Measurements from ENCODE around the gene CERS6. TPM values are rescaled to one million over a fixed set of nuclear protein-coding genes. Genes with fewer than 3 reads are reported as not detected.

Gene CERS6
- total and polyA plus RNA-seq, 2 experiments from 2014 or later: 7.4 to 35.0 TPM

- Histone ChIP-seq H3K4me1 (ENCODE audit: insufficient read depth) (peaks cover 32% of the 10 kb centered on the region), H3K36me3 (ENCODE audit: insufficient read depth) (no peaks in the 10 kb centered on the region), H3K4me2 (peak overlapping the region; percentile 25; the same call in 1 of the 2 replicates), H3K4me3 (no peak overlapping the region), H2AFZ (no peak overlapping the region), H3K79me2 (replicated peaks; ENCODE audit: insufficient read depth) (peaks cover 5% of the 10 kb centered on the region; the same call in 1 of the 2 replicates), H3K9me2 (ENCODE audit: insufficient read depth) (no peaks in the 10 kb centered on the region), H4K20me1 (replicated peaks; ENCODE audit: insufficient read depth) (no peaks in the 10 kb centered on the region), H3F3A (replicated peaks; ENCODE audit: low read depth) (no peaks in the 10 kb centered on the region), H3K27me3 (ENCODE audit: insufficient read depth) (no peaks in the 10 kb centered on the region), H3K27ac (ENCODE audit: low read depth) (peak overlapping the region; percentile 67)
- H3K4me3 Mint-ChIP-seq: no peak overlapping the region
- peak overlapping the region; percentile 93 for H3K27ac Mint-ChIP-seq
- H3K27me3 Mint-ChIP-seq (ENCODE audit: insufficient read depth, low read depth, poor library complexity): no peaks in the 10 kb centered on the region
- H3K36me3 Mint-ChIP-seq (ENCODE audit: low read depth): no peaks in the 10 kb centered on the region
- TF ChIP-seq REST (IDR thresholded peaks at IDR 0.05; ENCODE audit: unreplicated experiment): no peak
- TF ChIP-seq EZH2 (IDR thresholded peaks at IDR 0.05; ENCODE audit: low read depth, unreplicated experiment): no peak
- H3K9me3 Mint-ChIP-seq: no peaks in the 10 kb centered on the region
- peaks cover 39% of the 10 kb centered on the region for H3K4me1 Mint-ChIP-seq
- no peak for DNase-seq (ENCODE audit: low spot score)
- ATAC-seq: peak; percentile 76
Observed at GRCh38 chr2:168626096-168626495, 170.0 kb downstream of the CERS6 start.

GRCh38 chr2:168626647-168627046 is 170.6 kb downstream of the CERS6 start:
- peaks cover 32% of the 10 kb centered on the region for H3K4me1 ChIP-seq (ENCODE audit: insufficient read depth)
- no peaks in the 10 kb centered on the region for H3K36me3 ChIP-seq (ENCODE audit: insufficient read depth)
- Mint-ChIP-seq H3K9me3 (no peaks in the 10 kb centered on the region), H3K4me3 (no peak overlapping the region), H3K4me1 (peaks cover 39% of the 10 kb centered on the region), H3K27me3 (ENCODE audit: insufficient read depth, low read depth, poor library complexity) (no peaks in the 10 kb centered on the region), H3K36me3 (ENCODE audit: low read depth) (no peaks in the 10 kb centered on the region), H3K27ac (peak overlapping the region; percentile 93)
- no peak overlapping the region for H3K4me3 ChIP-seq
- ATAC-seq: peak; percentile 86
- peak; percentile 51 for DNase-seq (ENCODE audit: low spot score)
- no peaks in the 10 kb centered on the region for H4K20me1 ChIP-seq (replicated peaks; ENCODE audit: insufficient read depth)
- TF ChIP-seq, protein P1, sequence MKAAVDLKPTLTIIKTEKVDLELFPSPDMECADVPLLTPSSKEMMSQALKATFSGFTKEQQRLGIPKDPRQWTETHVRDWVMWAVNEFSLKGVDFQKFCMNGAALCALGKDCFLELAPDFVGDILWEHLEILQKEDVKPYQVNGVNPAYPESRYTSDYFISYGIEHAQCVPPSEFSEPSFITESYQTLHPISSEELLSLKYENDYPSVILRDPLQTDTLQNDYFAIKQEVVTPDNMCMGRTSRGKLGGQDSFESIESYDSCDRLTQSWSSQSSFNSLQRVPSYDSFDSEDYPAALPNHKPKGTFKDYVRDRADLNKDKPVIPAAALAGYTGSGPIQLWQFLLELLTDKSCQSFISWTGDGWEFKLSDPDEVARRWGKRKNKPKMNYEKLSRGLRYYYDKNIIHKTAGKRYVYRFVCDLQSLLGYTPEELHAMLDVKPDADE (IDR thresholded peaks at IDR 0.05): no peak
- TF ChIP-seq JUNB (IDR thresholded peaks at IDR 0.05; ENCODE audit: unreplicated experiment) (no peak), CREB1 (CRISPR knock-in tag; IDR thresholded peaks at IDR 0.05; ENCODE audit: low read depth) (no peak), POLR2AphosphoS5 (IDR thresholded peaks at IDR 0.05; ENCODE audit: low read depth) (no peak)
- TF ChIP-seq, protein P2, sequence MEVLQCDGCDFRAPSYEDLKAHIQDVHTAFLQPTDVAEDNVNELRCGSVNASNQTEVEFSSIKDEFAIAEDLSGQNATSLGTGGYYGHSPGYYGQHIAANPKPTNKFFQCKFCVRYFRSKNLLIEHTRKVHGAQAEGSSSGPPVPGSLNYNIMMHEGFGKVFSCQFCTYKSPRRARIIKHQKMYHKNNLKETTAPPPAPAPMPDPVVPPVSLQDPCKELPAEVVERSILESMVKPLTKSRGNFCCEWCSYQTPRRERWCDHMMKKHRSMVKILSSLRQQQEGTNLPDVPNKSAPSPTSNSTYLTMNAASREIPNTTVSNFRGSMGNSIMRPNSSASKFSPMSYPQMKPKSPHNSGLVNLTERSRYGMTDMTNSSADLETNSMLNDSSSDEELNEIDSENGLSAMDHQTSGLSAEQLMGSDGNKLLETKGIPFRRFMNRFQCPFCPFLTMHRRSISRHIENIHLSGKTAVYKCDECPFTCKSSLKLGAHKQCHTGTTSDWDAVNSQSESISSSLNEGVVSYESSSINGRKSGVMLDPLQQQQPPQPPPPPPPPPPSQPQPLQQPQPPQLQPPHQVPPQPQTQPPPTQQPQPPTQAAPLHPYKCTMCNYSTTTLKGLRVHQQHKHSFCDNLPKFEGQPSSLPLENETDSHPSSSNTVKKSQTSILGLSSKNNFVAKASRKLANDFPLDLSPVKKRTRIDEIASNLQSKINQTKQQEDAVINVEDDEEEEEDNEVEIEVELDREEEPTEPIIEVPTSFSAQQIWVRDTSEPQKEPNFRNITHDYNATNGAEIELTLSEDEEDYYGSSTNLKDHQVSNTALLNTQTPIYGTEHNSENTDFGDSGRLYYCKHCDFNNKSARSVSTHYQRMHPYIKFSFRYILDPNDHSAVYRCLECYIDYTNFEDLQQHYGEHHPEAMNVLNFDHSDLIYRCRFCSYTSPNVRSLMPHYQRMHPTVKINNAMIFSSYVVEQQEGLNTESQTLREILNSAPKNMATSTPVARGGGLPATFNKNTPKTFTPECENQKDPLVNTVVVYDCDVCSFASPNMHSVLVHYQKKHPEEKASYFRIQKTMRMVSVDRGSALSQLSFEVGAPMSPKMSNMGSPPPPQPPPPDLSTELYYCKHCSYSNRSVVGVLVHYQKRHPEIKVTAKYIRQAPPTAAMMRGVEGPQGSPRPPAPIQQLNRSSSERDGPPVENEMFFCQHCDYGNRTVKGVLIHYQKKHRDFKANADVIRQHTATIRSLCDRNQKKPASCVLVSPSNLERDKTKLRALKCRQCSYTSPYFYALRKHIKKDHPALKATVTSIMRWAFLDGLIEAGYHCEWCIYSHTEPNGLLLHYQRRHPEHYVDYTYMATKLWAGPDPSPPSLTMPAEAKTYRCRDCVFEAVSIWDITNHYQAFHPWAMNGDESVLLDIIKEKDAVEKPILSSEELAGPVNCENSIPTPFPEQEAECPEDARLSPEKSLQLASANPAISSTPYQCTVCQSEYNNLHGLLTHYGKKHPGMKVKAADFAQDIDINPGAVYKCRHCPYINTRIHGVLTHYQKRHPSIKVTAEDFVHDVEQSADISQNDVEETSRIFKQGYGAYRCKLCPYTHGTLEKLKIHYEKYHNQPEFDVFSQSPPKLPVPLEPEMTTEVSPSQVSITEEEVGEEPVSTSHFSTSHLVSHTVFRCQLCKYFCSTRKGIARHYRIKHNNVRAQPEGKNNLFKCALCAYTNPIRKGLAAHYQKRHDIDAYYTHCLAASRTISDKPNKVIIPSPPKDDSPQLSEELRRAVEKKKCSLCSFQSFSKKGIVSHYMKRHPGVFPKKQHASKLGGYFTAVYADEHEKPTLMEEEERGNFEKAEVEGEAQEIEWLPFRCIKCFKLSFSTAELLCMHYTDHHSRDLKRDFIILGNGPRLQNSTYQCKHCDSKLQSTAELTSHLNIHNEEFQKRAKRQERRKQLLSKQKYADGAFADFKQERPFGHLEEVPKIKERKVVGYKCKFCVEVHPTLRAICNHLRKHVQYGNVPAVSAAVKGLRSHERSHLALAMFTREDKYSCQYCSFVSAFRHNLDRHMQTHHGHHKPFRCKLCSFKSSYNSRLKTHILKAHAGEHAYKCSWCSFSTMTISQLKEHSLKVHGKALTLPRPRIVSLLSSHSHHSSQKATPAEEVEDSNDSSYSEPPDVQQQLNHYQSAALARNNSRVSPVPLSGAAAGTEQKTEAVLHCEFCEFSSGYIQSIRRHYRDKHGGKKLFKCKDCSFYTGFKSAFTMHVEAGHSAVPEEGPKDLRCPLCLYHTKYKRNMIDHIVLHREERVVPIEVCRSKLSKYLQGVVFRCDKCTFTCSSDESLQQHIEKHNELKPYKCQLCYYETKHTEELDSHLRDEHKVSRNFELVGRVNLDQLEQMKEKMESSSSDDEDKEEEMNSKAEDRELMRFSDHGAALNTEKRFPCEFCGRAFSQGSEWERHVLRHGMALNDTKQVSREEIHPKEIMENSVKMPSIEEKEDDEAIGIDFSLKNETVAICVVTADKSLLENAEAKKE (CRISPR knock-in tag; IDR thresholded peaks at IDR 0.05): peak; percentile 77
- no peaks in the 10 kb centered on the region for H3K9me2 ChIP-seq (ENCODE audit: insufficient read depth)
- H3K4me2 ChIP-seq: peak overlapping the region; percentile 25; the same call in 1 of the 2 replicates
- H3K27ac ChIP-seq (ENCODE audit: low read depth): peak overlapping the region; percentile 67; the same call in 1 of the 2 replicates
- peaks cover 5% of the 10 kb centered on the region; the same call in 1 of the 2 replicates for H3K79me2 ChIP-seq (replicated peaks; ENCODE audit: insufficient read depth)
- no peaks in the 10 kb centered on the region for H3K27me3 ChIP-seq (ENCODE audit: insufficient read depth)
- no peaks in the 10 kb centered on the region for H3F3A ChIP-seq (replicated peaks; ENCODE audit: low read depth)
- H2AFZ ChIP-seq: no peak overlapping the region
